Activated CD8-positive, alpha-beta memory T cell treated with anti-CD3 and anti-CD28 coated beads for 4 hours (primary cell): ENCODE data around the gene MCC.

Experiments used
- DNase-seq, 2 donors: peaks; one replicate each; pipeline ENCODE4 v3.0.0-alpha.2; 2020; ENCODE audit warnings: low read depth in 2 of 2

MCC gene

DNA sequence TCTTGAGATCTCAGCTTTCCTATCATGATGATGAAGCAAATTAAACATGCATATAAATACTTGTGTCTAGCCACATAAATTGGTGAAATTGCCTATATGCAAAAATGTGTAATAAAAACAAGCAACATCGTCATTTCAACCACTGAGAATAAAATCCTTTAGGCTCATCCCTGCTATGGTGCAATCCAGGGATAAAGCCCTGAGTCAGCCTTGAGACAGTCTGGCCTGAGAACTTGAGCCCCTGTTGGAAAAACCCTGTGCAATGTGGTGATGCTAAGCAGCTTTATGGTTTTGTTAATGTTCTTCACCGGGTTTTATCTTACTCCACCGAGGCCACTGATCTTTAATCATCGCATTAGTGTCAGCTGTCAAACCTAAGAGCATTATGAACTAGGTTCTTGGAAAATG is 341.1 kb downstream of the MCC start:
- no peak for DNase-seq

DNA sequence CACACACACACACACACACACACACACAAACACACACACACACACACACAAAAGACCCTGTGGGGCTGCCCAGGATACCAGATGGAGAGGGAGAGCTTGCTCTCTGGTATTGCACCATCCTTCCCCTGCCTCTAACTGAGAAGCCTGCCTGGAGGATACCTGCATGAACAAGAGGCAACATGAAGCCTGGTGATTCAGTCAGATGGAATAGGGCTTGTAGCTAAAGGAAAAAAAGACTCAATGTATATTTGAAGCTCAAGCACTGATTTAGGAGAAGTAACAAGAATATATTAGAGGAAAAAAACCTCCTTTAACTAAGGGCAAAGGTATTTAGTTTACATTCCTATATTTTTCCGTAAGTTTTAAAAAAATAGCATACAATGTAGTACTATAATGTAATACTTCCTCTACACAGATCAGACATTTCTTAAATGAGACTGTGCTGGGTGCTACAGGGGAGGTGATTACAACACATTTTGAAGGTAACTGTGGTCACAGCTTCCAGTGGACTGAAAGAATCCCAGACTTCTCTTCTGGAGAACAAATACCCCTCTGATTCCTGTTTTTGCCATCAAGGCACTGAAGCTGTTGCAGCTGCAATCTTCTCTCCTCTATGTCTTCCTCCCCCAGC is 342.4 kb downstream of the MCC start:
- DNase-seq: no peak

DNA sequence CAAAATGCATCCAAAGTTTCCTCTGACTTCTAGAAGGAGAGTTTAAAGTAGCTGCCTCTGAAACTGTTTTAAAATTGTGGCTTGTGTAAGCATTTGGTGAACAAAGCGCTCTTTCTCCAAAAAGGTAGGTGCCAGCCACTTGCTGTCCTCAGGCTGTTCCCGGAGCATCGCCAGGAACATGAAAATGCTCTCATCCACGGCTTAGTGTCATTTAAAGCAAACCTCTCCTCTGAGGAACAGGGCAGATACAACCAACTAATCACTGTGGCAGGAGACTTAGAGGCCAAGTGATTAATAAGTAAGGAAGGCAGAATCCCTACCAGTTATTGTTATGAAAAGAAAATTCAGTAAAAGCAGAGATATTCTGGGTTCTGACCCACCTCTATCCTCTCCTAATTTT is 346.1 kb downstream of the MCC start:
- no peak for DNase-seq

DNA sequence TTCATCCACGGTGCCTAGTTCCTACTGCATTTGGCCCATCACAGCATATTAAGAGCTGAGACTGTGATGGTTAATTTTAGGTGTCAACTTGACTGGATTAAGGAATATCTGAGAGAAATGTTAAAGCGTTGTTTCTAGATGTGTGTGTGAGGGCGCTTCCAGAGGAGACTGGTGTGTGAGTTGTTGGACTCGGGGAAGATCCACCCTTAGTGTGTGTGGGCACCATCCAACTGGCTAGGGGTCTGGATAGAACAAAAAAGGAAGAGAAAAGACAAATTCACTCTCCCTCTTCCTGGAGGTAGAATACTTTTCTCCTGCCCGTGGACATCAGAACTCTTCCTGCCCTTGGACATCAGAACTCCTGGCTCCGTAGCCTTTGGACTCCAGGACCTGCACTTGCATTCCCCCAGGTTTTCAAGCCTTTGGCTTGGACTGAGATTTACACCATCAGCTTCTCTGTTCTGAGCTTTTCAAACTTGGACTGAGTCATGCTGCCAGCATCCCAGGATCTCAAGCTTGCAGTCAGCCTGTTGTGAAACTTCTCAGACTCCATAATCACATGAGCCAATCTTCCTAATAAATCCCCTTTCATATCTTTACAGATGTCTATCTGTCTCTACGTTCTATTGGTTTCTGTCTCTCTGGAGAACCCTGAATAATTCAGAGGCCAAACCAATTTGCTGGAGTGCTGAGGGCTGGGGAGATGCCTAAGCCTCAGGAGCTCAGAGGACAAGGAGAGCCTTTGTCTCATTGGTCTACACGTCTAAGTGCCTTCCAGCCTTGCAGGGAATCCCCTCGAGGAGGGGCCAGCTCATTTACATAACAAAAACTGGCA is 347.2 kb downstream of the MCC start:
- no peak for DNase-seq

DNA sequence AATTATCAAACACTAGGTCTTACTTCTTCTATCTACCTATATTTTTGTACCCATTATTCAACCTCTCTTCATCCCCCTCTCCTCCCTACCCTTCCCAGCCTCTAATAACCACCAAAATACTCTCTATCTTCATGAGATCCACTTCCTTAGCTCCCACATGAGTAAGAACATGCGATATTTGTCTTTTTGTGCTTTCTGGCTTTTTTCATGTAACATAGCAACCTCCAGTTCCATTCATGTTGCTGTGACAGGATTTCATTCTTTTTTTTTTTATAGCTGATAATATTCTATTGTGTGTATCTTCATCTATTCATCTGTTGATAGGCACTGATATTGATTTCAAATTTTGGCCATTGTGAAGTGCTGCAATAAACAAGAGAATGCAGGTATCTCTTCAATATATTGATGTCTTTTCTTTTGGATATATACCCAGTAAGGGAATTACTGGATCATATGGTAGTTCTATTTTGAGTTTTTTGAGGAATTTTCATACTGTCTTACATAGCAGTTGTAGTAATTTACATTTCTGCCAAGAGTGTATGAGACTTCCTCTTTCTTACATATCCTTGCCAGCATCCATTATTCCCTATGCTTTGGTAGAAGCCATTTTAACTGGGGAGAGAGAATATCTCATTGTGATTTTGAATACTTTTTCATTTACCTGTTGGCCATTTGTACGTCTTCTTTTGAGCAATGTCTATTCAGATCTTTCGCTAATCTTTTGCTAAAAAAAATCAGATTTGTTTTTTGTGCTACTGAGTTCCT is 354.9 kb downstream of the MCC start:
- DNase-seq: no peak

DNA sequence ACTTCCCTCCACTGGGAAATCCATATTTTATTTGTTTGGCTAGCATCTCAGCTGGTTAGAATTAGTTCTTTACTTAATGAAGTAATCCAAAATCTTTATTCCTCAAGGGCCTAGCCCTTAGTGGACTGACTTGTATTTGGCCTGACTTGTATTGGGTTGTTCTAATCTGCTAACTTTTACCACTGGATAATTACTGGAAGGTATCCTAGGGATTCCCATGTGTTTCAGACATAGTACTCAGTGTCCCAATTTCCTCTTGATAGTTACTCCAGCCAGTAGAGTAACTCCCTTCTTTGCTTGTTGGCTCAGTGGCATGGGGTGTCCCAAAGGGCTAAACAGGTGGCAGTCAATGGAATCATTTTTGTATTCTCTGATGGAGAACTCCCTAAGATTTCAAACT is 355.7 kb downstream of the MCC start:
- no peak for DNase-seq

DNA sequence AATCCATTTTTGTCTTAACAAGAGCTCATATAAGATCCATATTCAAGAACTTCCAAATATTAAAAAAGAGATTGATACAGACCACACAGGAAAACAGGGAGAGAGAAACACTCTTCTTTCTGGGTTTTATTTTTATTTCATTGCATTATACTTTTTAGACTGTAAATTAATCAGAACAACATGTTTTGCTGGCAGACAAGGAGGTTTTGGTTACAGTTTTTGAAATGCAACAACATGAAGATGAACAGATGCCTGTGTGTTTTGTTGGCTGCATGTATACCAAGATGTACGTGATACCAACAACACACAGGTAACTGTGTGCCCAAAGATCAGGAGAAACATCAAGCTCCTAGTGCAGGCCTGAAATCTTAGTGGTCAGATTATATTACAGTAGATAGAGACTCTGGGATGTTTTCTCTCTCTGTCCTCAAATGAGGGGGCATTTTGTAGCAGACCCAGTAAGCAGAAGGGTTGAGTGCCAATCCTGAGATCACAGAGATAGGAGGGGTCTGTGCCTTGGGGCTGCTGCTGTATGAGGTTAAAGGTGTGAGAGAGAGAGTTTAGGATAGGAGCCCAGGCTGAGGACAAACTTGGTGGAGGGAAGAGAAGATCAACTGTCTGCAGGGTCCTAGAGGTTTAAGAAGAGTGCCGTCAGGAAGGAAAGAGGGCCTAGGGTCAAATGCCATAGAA is 359.5 kb downstream of the MCC start:
- no peak for DNase-seq

DNA sequence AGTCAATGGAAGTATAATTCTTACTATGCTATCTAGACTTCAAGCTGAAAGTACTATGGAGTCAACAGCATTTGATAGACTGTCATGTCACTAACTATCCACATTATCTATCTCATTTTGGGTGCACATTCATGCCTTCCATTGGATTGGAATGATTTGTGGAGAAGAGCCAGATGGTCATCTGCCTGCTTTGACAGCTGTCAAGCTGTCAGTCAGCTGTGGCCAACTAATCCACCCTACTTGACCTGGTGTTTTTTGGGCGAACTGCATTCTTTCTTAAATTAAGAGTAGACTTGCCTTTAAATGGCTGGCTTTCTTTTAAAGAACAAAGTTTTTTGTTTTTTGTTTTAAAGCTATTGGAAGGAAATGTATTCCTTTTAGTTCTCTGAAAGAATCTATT is 360.2 kb downstream of the MCC start:
- no peak for DNase-seq

DNA sequence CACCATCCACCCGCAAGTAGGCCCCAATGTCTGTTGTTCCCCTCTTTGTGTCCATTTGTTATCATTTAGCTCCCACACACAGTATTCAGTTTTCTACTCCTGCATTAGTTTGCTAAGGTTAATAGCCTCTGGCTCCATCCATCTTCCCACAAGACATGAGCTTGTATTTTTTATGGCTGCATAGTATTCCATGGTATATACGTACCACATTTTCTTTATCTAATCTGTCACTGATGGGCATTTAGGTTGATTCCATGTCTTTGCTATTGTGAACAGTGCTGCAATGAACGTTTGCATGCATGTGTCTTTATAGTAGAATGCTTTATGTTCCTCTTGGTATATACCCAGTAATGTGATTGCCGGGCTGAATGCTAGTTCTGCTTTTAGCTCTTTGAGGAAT is 361.2 kb downstream of the MCC start:
- DNase-seq: no peak

DNA sequence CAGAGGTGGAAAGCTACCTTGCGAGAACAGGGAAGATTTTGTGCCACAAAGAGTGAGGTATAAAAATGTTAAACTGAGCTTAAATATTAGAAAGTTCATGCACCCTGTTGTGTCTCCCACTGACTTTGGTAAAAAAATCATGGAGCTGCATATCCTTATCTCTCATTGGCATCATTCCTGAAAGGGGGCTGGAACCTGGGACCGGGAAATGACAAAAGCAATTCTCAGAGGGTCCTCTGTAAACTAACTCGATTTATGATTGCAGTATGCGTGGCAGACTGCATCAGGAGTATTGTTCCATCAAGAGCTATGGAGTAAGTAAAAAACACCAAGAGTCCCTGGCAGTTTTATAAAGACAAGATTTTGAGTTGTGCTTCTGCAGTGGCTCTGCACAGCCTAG is 362.9 kb downstream of the MCC start:
- DNase-seq: no peak

DNA sequence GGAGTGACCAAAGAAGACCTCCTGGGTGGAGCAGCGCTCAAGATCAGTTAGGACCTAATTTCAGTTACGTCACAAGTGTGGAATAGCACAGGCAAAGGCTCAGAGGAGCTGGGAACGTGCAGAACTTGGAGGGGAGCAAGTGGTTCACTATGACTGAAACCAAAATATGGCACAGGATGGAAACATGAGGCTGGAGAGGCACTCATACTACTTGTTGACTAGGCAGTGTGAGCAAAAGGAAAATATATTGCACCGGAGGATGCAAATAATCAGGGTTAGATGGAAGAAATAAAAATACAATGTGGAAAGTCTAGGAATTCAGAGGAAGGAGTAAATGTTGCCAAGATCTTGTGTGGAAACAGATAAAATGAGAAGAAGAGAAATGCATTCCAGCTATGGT is 363.3 kb downstream of the MCC start:
- no peak for DNase-seq

DNA sequence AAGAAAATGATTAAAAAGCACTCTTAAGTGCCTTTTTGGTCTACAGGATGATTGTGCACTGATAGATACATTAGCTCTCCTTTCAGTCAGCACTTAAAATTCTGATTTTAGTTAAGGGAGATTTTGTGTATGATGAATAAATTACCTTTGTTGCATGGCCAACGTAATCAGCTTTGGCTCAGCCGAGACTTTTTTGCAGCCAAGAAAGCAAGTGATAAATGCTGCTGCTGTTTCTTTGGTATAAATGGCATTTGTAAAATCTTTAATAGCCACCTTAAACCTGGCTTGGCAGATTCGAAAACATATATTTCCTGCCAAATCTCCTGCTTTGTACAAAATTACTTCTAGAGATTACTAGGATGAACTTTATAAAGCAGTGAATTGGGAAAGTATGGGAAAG is 364.0 kb downstream of the MCC start:
- DNase-seq: no peak

DNA sequence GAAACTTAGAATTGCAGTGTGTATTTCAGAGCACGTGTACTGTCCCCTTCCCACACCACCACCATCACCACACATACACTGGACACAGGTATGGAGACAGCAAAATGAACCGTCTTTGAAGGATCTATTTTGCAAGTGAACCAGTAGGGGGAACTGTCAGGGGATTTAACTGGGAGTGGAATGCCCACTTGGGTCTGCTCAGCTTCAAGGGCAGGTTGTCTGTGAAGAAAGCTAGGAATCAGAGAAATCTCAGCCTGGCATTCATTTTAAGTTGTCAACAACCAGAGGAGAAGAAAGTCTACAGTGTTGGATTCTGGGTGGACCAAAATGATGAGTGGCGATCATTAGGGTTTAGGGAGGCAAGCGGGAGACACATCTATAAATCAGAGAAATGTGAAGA is 364.6 kb downstream of the MCC start:
- no peak for DNase-seq

DNA sequence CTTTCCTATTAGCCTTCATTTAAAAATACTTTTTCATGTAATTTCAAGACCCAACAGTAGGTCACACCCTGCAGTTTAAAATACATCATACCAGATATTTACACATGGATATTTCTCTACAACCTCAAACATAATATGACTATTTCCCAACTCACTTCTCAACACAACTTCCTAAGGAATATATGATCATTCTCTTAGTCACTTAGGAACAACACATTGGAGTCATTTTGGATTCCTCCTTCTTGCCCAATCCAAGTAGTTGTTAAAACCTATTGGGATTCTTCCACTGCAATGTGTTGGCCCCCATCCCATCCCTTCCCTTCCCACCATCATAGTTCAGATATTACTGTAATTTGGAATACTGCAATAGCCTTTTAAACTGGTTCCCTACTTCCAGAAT is 366.2 kb downstream of the MCC start:
- DNase-seq: no peak

DNA sequence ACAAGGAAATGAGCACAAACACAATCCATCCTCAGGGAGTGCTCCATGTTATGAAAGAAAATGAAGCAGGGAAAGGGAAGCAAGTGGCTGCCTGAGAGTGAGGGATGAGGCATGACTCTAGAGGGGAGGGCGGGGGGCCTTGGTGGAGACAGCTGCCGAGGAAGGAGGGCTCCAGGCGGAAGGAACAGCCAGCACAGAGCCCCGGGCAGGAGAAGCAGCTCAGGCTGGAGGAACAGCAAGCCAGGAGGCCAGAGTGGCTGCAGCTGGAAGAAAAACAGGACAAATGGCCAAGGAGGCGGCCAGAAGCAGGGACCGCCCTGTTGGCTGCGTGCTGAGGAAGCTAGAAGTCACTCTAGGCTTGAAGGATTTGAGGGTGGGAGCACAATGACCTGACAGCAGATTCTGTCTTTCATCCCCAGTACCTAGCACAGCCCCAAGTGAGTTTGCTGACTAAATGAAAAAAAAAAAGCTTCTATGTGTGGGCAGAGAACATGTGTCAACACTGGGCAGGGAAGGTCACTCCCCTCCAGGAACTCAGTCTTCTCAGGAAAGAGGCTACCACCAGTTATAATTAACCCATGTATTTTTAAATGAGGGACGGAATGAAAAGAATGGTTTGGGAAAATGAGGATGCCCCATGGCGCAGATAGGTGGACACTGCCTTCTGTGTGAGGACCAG is 368.9 kb downstream of the MCC start:
- DNase-seq: no peak

DNA sequence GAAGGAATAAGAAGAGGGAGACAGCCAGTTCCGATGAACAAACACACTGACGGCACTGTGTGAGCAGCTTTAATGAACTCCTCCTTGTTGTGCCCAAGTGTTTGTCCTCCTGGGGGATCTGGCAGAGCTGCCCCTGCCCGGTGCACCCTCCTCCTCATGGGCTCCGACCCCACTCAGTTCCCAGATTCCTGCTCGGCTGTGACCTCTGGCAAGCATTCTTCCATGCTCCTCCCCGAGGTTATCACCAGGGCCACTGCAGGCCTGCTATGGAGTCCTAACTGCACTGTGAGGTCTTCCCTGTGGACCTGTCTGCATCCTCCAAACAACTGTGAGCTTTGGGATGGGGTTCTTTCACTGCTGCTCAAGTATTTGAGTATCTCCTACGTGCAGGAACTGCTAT is 369.5 kb downstream of the MCC start:
- no peak for DNase-seq

DNA sequence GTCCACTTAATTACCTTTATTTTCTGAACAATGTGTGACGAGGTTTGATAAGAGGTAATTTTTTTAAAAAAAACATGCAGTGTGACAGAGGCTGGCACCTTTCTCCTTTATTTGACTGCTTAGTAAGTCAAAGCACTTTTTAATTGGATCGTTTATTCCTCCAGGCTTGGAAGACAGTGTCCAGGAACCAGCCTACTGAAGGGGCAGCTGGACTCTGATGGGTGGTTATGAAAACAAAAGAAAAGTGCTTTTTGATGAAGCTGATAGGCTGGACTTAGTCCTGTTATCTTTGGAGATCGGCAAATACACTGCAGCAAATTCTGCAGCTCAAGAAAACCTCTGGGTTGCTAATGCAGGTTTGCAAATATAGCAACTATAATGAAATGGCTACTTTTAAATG is 370.0 kb downstream of the MCC start:
- no peak for DNase-seq

DNA sequence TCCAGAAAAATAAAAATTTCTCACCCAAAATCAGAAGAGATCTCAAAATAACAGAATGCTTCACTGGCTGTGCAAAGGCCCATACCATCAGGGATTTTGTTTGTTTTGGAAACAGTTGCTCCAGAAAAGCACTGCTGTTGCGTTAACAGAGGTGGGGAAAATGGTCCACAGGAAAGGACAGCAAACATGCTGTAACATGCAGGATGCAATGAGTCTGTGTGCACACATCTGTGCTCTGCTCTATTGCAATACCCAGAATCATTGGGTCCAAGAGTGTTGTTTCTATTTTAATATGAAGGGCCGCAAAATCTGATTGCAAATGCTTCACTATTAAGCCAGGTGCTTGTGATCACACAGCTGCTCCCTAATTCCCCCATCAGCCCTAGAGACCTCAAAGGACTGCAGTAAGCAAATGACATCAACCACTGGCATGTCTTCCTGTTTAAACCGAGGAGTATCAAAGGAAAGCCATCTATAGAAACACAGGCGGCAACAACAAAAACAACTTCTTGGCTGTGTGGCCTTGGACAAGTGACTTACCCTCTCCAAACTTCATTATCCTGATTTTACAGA is 370.6 kb downstream of the MCC start:
- DNase-seq: no peak

DNA sequence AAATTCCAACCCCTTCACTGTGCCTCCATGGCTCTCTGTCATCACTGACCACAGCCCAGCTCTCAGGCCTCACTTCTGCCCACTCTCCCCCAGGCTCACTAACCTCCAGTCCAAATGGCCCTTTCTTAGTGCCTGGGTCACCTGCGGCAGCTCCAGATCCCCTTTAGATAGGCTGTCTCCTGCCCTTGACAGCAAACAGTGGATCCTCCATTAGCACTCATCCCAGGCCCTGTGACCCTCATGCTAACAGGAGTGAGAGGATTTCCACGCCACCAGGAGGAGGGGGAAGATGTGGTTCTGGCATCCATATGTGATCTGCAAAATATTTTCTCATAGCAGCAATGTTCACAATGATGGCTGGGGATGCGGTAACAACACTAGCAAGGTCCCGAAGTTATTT is 372.3 kb downstream of the MCC start:
- no peak for DNase-seq

DNA sequence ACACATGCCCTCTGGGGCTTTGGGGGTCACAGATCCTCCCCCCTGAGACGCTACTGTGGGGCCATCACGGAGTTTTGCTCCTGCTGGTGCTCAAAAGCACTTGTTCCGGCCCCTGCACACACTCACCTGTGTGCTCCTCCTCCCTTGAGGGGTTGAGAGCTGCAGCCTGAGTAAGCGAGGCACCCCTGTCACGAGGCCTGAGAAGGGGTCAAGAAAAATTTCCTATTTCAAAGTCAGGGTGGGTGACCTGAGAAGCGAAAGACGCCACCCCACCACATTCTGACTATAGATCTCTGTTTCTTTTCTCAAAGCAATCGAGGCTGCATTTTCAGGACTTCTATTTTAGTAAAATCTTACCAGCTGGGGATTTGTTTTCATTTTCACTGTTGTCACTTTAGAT is 373.2 kb downstream of the MCC start:
- no peak for DNase-seq

DNA sequence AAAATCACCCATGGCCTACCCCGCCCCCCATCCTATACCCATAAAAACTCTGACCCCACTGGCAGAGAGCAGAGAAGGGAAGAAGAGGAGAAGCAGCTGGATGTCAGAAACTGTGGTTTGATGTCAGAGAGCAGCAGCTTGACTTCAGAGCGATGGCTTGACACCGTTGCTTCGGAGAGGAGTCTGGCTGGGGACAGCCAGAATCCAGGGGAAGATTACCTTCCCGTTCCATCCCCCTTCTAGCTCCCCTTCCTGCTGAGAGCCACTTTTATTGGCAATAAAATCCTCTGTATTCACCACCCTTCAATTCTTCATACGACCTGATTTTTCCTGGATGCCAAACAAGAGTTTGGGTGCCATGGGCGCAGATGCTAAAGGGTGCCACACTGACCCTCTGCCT is 373.7 kb downstream of the MCC start:
- DNase-seq: no peak
